ENCODE measurements around the gene MED10.
A peak's percentile ranks its signal among the peaks of the same experiment; 100 is the strongest.

MED10 gene, protein sequence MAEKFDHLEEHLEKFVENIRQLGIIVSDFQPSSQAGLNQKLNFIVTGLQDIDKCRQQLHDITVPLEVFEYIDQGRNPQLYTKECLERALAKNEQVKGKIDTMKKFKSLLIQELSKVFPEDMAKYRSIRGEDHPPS

DNA sequence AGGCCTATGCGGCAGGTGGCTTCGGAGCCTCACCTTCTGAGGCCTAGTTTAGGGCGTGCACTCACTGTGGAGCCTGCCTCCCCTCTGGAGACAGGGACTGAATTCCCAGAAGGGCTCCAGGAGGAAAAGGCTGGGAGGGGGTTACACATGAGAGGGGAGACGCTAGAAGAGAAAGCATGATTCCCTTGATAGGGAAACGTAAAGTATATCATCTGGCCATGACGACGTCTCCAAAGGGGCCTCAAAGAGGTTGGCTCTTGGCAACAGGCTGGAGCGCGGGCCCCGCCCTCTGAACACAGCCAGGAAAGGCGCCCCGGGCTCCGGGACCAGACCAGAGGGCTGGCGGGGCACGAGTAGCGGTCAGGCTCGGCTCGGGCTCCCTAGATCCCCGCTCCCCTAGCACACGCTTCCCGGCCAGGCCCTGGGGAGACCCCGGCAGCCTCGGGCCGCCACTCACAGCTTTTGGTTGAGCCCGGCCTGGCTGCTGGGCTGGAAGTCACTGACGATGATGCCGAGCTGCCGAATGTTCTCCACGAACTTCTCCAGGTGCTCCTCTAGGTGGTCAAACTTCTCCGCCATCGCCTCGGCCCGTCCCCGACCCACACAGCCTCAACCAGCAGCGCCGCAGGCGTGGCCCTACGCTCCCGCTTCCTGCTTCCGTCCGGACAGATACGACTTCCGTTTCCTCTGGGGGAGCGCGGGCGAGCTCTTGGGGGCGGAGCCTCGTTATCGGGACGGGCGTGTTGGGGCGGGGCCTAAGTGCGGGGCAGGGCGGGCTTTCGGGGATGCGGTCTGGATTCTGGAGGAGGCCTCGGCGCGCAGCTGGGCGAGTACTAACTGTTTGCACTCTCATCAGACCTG is at the start of gene MED10:
TSS of gene MED10 (minus strand) at position 643 of the 861 bp plus-strand sequence. CDS start at position 579, 64 bp downstream.
- peak; percentile 97 for DNase-seq

DNA sequence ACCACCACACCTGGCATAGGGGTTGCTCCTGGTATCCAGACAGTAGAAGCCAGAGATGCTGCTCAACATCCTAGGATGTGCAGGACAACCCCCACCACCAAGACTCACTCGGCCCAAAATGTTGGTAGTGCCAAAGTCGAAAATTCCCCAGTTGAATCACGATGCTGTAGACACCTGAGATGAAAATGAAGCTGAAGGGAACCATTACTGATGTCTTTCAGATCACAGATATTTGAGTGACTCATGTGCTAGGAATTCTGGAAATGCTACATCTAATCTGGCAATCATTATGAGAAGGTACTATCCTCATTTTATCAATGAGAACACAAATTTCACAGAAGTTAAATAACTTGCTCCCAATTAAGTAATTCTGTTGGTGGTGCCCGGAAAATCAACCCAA is 49.3 kb upstream of the MED10 start:
- no peak for DNase-seq

DNA sequence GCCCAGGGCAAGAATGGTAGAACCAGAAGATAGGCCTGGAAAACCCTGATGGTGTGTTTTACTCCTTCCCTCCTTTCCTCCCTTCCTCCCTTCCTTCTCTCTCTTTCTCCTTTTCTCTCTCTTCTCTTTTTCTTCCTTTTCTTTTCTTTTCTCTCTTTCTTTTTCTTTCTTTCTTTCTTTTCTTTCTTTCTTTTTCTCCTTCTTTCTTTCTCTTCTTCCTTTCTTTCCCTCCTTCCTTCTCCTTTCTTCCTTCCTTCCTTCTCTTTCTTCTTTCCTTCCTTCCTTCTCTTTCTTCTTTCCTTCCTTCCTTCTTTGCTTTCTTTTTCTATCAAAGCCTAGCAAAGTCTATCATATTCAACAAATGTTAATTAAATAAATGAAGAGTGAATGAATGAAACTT is 46.4 kb upstream of the MED10 start:
- no peak for DNase-seq

DNA sequence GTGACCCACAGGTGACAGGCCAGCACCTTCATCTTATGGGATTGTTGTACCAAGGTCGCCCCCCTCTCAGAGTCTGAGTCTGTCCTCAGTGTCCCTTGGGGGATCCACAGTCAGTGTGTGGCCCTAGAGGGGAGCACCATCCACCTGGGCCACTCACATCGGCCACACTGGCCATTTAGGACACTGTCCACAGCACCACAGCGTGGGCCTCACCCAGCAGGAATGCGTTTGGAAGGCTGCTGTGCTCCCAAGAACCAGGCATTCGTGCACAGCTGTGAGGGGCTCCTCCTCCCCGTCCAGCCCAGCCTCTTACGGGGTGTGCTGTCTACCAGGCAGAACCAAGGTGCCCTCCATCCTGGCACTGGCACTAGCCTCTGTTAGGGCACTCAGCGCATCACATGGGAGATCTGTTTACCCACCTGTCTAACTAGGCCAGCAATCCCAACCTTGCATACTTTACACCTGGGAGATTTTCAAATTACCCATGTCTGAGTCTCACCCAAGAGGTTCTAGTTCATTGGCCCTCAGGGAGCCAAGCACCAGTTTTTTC is 45.8 kb upstream of the MED10 start:
- DNase-seq: no peak

DNA sequence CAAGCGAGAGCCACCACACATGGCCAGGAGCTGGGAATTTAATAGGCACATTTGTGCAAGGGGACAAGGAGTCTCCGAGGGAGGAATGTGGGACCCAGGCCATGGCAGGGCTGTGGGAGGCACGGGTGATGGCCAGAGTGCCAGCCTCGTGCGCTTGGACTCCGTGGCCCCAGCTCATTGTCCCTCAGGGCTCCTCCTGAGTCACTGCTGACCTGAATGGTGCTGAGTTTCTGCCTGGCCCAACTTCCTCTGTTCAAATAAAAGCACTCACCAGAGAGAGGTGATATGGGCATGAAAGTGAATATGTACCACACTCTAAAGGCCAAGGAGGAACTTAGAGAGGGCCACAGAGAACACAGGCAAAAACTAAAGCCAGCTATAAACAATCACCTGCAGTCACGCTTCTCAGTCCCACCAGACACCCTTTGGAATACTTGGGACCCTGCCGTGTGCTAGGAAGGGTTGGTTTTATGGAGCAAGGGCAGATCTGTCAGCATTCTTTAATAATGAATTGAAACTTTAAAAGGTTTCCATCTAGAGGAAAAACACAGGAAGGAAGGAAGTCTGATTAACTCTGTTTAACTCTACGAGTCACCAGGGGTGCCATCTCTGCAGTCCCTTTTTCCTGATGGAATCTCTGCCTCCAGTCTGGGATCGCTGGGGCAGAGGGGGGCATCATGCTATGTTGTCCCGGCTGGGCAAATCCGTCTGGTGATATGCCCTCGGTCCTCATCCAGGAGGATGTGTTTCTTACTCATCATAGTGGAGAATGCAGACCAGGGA is 45.2 kb upstream of the MED10 start:
- no peak for DNase-seq

DNA sequence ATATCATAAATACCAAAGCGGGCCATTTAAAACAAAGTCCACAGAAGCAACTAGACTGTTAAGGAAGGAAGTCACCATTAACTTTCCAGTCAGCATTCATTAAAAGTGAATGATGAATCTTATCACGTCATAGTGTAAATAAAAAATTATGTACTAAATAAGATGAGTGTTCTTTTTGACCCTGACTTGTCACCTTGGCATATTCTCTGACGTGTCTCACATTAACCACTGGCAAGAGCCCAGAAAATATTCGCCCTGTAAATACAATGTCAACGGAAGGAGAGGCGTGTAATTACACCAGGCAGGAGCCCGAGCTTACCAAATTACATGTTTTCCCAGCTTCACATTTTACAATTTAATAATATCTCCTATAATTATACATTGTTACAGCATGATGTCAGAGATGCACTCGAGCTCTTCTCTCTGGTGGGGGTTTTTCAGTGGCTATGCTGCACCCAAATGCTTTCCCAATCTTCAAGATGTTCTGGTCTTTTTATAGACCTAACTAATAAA is 41.0 kb upstream of the MED10 start:
- no peak for DNase-seq

DNA sequence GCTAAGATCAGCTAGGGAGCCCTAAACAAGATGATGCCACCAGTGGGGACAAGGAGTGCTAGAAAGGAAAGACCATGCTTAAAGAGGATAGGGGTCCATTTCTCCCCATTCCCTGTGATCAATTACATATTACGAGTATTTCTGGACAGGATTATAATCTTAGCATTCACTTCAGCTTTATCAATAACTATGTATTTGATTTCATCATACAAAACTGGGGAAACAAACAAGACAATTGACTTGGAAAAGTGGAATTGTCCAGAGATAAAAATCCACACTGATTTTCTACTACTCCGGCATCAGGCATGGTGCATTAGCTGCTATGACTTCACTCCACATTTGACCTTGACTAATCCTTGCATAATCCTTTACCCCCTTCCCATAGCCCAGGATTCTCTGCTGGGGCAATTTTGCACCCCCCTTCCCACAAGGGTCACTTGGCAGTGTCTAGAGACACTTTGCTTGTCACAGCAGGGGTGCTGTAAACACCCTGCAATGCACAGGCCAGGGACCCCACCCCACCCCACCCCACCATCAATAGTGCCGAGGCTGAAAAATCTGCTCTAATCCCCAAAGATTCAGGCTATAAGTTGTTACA is 40.4 kb upstream of the MED10 start:
- no peak for DNase-seq

DNA sequence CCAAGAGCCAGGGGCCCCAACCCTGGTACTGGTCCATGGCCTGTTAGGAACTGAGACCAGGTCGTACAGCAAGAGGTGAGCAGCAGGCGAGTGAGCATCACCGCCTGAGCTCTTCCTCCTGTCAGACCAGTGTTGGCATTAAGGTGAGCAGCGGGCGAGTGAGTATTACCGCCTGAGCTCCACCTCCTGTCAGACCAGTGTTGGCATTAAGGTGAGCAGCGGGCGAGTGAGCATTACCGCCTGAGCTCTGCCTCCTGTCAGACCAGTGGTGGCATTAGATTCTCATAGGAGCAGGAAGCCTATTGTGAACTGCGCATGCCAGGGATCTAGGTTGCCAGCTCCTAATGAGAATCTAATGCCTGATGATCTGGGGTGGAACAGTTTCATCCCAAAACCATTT is 39.3 kb upstream of the MED10 start:
- DNase-seq: no peak

DNA sequence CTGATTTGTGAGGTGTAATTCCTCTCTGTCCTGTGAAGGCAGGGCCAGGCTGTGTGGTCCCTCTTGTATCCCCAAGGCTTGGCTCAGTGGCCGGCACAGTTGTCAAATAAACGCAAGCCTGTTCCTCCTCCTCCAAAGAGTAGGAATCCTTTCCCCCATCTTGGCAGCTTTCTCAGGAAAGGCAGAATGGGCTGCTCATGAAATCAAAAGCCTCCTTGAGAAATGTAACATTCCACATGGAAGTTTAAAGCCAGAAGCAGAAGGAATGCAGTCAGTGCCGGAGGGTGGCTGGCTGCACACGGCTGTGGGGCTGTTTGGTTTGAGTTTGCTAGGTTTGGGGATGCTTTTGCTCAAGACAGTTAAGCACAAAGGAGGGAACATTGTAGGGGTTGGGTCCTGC is 34.5 kb upstream of the MED10 start:
- no peak for DNase-seq

DNA sequence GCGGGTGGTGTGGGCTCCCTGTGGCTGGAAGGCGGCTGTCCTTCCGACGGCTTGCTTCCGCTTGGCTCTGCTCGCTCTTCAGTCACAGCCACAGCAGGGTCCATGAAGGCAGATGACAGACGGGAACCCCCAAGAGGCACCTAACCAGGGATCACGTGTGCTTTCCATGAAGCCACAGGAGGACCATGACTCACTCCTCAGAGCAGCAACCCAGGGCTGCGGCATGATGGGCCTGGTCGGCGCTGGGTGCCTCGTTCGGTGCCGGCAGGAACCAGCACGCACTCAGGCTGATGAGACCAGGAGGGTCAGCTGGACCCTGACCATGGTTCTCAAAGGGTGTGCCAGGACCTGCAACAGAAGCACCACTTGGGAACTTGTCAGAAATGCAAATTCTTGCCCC is 32.8 kb upstream of the MED10 start:
- DNase-seq: no peak

DNA sequence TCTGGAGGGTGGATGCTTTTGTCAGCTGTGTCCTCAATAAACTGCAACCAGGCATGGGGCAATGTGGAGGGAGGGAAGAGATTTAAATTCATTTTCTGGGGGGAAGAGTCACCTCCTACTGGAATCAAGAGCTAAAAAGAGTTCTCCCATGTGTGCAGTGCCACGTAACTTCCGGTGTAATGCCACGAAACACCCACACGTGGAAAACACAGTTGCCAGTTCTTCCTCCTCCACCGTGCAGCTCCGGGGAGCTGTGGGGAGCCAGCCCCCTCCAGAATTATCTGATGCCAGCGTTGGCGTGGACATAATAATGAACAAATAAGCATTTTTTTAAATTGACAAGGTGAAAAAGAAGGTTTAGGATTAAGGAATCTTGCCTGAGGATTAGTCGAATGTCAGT is 32.1 kb upstream of the MED10 start:
- no peak for DNase-seq

DNA sequence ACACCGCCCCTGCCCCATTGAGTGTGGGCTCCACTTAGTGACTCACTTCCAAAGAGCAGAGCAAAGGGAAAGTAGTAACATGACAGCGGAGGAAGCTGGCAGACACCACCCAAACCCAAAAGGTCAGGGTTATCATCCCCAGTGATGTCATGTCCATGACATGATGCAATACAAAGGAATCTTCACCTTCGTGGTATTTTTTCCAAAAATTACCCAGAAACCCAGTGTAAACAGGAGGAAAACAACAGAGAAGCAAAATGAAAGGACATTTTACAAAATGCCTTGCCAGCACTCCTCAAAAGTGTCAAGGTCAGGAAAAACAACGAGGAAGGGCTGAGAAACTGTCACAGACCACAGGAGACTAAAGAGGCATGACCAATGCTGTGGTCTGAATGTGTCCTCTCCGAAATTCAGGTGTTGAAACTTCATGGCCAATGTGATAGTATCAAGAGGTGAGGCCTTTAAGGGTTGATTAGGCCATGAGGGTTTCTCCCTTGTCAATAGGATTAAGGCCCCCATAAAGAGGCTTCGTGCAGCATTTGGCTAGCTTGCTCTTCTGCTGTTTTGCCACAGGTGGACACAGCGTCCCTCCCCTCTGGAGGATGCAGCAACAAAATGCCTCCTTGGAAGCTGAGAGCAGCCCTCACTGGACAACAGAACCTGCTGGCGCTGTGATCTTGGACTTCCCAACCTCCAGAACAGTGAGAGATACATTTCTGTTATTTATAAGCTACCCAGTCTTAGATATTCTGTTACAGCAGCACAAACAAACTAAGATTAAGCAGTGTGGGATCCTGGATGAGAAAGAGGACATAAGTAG is 30.5 kb upstream of the MED10 start:
- DNase-seq: no peak

DNA sequence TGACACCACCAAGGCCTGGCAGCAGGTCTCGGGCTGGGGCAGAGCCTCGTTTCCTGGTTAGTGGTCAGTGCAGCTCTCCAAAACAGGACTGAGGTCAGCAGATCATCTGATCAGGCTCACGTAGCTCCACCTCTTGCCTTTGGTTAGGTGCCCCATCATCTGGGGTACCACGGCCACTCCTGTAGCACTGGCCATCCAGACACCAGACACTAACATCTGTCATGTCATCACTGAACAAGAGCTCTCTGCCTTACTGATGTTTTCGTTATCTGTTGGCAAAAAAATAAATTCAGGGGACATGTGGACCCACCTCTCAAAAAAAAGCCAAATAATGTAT is 29.9 kb upstream of the MED10 start:
- no peak for DNase-seq

DNA sequence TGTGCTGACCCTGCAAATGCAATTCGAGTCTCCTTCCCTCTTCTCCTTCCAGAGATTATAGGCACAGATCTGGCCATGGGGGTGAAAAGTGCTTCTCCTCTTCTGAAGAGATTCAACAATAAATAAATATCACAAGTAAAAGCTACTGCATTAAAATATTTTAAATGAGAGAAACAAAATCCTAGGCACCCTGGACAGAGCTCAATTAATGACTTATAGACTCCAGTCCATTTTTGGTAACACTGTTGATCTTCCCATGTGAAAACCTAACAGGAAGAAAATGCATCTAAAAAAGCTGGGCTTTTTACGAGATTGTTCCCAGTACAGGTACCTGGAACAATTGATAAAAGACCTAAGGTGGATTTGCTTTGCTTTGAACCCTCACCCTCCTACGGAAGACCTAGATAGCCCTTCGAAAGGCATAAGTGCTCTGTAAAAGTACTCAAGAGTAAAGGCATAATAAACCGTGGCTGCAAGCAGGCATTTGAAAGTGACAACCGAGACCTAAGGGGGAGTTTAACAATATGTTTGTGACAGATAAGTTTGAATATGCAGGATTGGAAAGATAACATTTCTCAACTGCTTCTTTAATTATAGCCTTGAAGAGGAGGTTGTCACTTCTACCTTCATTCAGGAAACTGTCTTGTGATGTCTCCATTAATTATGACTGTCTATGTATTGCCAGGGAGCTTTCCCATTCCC is 29.4 kb upstream of the MED10 start:
- no peak for DNase-seq

DNA sequence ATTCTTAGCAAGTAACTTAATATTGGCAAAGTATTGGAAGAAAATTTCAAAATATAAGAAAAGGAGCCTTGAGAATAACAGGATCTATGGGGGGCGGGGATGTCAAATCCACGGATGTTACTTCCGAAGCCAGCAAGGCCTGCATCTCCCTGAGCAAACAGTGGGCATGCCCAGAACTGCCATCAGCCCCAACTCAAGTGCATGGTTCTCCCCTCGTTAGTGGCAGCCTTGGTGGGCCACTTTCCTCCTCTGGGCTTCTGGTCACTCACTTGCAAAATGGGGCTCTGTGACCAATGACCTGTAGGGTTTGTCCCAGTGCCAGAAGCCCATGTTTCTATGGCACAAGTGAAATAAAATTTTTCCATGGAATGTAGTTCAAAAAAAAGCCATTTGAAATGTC is 27.2 kb upstream of the MED10 start:
- DNase-seq: no peak

DNA sequence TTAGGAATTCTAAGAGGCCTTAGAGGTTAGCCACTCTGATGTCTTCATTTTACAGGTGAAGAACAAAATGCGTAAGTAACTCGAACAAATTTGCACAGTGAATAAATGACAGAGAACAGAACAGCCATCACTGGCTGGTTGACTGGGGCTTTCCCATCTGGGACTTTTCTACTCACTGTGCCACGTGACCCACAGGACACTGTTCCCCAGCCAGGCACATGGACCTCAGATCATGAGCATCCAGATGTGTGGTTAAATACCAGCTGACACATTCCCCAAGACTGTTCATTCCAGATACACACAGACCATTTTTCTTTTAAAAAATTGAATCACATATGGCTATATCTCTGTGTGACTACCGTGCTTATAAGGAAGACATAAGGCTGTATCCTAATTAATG is 25.8 kb upstream of the MED10 start:
- DNase-seq: no peak

DNA sequence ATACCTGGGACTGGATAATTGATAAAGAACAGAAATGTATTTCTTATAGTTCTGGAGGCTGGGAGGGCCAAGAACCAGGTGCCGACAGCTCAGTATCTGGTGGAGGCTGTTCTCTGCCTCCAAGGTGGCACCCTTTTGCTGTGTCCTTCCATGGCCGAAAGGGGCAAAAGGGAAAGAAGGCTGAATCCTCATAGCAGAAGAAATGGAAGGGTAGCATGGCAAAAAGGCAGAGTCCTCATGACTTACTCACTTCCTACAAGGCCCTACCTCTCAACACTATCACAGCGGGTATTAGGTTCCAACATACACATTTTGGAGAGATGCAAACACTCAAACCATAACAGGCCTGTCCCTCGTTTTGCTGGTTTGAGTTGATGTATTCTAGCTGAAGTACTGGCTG is 25.1 kb upstream of the MED10 start:
- no peak for DNase-seq

DNA sequence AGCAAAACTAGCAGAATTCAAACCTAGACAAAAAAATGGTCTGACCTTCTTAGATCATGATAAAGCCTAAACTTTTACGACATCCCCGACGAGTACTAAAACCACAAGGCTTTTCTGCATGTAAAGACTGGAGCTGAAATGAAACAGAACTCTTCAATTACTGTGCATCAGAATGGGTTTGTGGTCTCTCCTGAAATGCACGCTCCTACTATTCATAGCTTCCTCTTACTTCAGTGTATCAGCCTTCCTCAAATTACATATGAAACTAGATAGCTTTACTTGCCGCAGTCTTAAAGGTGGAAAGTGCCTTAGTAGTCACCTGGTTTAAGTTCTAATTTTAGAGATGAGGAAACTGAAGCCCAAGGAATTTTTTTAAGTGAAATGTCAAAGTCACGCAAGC is 24.6 kb upstream of the MED10 start:
- DNase-seq: no peak

DNA sequence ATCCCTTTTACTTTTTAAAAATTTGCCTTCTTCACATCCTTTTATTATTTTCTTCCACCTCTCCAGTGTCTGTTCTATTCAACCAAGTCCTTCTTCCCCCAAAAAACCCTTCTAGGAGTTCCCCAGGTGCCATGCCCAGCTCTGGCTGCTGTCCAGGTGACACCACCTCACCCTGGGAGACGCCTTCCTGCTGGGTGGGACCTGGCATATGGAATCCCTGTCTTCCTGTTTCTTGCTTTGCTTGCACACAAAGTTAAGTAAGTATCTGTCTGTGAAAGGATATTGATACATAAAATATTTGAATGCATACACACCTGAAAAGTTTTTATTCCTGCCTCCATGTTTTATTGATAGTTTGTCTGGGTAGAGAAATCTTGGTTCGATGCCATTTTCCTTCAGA is 23.1 kb upstream of the MED10 start:
- DNase-seq: no peak

DNA sequence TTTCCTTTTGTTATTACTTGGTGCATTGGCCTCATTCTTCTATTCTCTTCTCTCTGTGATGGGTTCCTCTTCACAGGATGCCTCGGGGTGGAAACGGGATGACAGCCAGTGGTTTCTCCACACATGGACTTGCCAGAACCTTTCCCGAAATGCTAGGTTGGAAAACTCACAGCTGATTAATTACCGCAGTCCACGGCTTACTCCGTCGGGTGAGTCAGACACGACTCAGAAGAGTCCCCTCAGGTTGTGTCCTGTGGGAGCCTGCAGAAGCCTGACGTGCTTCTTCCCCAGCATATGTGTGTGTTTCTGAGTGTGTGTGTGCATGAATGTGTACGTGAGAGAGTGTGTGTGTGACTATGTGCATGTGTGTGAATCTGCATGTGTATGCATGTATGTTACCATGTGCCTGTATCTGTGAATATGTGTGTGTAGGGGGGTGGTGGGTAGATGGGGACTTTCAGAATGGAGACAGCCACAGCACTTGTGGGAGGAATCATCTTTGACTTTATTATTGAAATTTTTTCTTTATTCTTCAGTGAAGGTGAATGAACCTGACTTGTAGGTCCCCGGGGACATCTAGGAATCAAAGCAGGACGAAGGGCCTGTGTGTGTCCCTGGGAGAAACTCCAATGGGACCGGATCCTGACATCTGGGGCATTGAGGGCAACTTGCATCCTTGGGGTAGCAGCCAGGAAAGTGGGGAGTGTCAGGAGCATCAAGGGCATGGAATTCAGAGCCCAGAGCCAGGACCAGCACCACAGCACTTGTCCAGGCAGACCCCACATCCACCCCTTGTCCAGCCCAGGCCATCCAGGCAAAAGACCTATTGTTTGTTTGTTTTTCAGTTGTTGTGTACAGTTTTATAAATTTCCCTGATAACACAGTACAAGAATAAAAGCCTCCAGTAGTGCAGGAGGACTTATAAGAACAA is 21.9 kb upstream of the MED10 start:
- DNase-seq: no peak
